ENCODE results near the gene VAV1. TPM values are rescaled to one million over a fixed set of nuclear protein-coding genes. Genes with fewer than 3 reads are reported as not detected.

The VAV1 gene
- total RNA-seq, 1 experiment from 2014 or later: 7.5 TPM

- Histone ChIP-seq H2AFZ (no peak overlapping the region), H3K9me3 (ENCODE audit: insufficient read depth, low read depth) (no peaks in the 10 kb centered on the region), H3K4me3 (no peak overlapping the region), H4K20me1 (ENCODE audit: insufficient read depth) (no peaks in the 10 kb centered on the region), H3K27me3 (ENCODE audit: insufficient read depth, low read depth) (no peaks in the 10 kb centered on the region), H3K4me1 (replicated peaks; ENCODE audit: insufficient read depth) (no peaks in the 10 kb centered on the region), H3K79me2 (ENCODE audit: low read depth) (no peaks in the 10 kb centered on the region), H3K4me2 (no peak overlapping the region), H3K27ac (no peak overlapping the region), H3F3A (ENCODE audit: insufficient read depth, low read depth) (no peaks in the 10 kb centered on the region), H3K36me3 (ENCODE audit: low read depth) (no peaks in the 10 kb centered on the region), H3K9me2 (ENCODE audit: insufficient read depth) (no peaks in the 10 kb centered on the region)
- intact Hi-C loops (cut with micrococcal nuclease; ENCODE audit: unreplicated experiment): no loop called here
- CTCF ChIA-PET: no interaction called here
- no peak for TF ChIP-seq CTCF (conservative IDR thresholded peaks at IDR 0.05)
- no peak for TF ChIP-seq EZH2 (IDR thresholded peaks at IDR 0.05; ENCODE audit: low read depth)
- no peak for DNase-seq
- no TSS peak for BruUV-seq (replicated peaks)
- POLR2A ChIA-PET (ENCODE audit: unreplicated experiment): interaction anchor here (0.5 kb wide), 1 partner anchor 298 kb away, joined by 3 read pairs; no protein-coding TSS in a partner anchor
Observed at GRCh38 chr19:6835501-6835900, 63.0 kb downstream of the VAV1 start.

DNA sequence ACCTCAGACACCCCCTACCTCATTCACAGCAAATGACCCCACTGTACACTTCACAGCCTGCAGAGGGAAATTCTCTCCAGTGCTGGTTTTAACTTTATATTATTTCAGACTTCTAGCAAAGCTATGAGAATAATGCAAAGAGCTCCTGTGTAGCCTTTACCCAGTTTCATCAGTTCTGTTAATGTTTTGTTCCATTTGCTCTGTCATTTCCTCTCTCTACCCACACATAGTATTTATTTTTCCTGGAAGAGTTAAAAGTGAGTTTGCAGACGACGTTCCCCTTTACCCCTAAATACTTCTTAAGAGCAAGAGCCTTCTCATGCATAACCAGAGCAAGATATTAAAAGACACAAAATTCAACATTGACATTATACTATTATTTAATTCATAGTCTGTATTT is 65.0 kb downstream of the VAV1 start:
- POLR2A ChIA-PET (ENCODE audit: unreplicated experiment): no interaction called here

GRCh38 chr19:6838062-6838655 is 65.7 kb downstream of the VAV1 start:
- no TSS peak for BruUV-seq (replicated peaks)
- CTCF ChIA-PET: no interaction called here
- intact Hi-C loops (cut with micrococcal nuclease; ENCODE audit: unreplicated experiment): no loop called here
- TF ChIP-seq CTCF (conservative IDR thresholded peaks at IDR 0.05) (no peak), EZH2 (IDR thresholded peaks at IDR 0.05; ENCODE audit: low read depth) (no peak)
- Histone ChIP-seq H3K4me1 (replicated peaks; ENCODE audit: insufficient read depth) (no peaks in the 10 kb centered on the region), H3K79me2 (ENCODE audit: low read depth) (no peaks in the 10 kb centered on the region), H3K36me3 (ENCODE audit: low read depth) (no peaks in the 10 kb centered on the region), H3K4me2 (no peak overlapping the region), H3K9me3 (ENCODE audit: insufficient read depth, low read depth) (no peaks in the 10 kb centered on the region), H3K27ac (no peak overlapping the region), H4K20me1 (ENCODE audit: insufficient read depth) (no peaks in the 10 kb centered on the region), H3K4me3 (no peak overlapping the region), H3K9me2 (ENCODE audit: insufficient read depth) (no peaks in the 10 kb centered on the region), H3K27me3 (ENCODE audit: insufficient read depth, low read depth) (no peaks in the 10 kb centered on the region), H2AFZ (no peak overlapping the region), H3F3A (ENCODE audit: insufficient read depth, low read depth) (no peaks in the 10 kb centered on the region)
- POLR2A ChIA-PET (ENCODE audit: unreplicated experiment): no interaction called here
- no peak for DNase-seq

More for the DNA sequence above, 65.0 kb downstream of the VAV1 start:
- TF ChIP-seq CTCF (conservative IDR thresholded peaks at IDR 0.05) (no peak), EZH2 (IDR thresholded peaks at IDR 0.05; ENCODE audit: low read depth) (no peak)
- no peaks in the 10 kb centered on the region for H3K79me2 ChIP-seq (ENCODE audit: low read depth)
- no peak for DNase-seq
- H3K4me3 ChIP-seq: no peak overlapping the region
- H3K9me2 ChIP-seq (ENCODE audit: insufficient read depth): no peaks in the 10 kb centered on the region
- H3K27me3 ChIP-seq (ENCODE audit: insufficient read depth, low read depth): no peaks in the 10 kb centered on the region
- CTCF ChIA-PET: no interaction called here
- no peaks in the 10 kb centered on the region for H3F3A ChIP-seq (ENCODE audit: insufficient read depth, low read depth)
- no peak overlapping the region for H2AFZ ChIP-seq
- intact Hi-C loops (cut with micrococcal nuclease; ENCODE audit: unreplicated experiment): no loop called here
- H3K4me2 ChIP-seq: no peak overlapping the region
- no peaks in the 10 kb centered on the region for H4K20me1 ChIP-seq (ENCODE audit: insufficient read depth)
- no peak overlapping the region for H3K27ac ChIP-seq
- no peaks in the 10 kb centered on the region for H3K36me3 ChIP-seq (ENCODE audit: low read depth)
- BruUV-seq (replicated peaks): no TSS peak
- no peaks in the 10 kb centered on the region for H3K4me1 ChIP-seq (replicated peaks; ENCODE audit: insufficient read depth)
- no peaks in the 10 kb centered on the region for H3K9me3 ChIP-seq (ENCODE audit: insufficient read depth, low read depth)
